HG03342 (cell line): Measurements from ENCODE around the gene CSNK2B.
"Not testable (repeated sequence)": the region's sequence is repeated elsewhere in the genome, so short reads cannot be mapped to it uniquely, and the experiment has no call there.

ENCODE experiments used
- ATAC-seq: cut with Tn5 transposase; IDR thresholded peaks from one replicate; pipeline ENCODE4 v1.9.1; 2021; ENCODE audit warnings: mild to moderate bottlenecking, moderate library complexity; ENCODE audit not compliant: unreplicated experiment

Gene CSNK2B

DNA sequence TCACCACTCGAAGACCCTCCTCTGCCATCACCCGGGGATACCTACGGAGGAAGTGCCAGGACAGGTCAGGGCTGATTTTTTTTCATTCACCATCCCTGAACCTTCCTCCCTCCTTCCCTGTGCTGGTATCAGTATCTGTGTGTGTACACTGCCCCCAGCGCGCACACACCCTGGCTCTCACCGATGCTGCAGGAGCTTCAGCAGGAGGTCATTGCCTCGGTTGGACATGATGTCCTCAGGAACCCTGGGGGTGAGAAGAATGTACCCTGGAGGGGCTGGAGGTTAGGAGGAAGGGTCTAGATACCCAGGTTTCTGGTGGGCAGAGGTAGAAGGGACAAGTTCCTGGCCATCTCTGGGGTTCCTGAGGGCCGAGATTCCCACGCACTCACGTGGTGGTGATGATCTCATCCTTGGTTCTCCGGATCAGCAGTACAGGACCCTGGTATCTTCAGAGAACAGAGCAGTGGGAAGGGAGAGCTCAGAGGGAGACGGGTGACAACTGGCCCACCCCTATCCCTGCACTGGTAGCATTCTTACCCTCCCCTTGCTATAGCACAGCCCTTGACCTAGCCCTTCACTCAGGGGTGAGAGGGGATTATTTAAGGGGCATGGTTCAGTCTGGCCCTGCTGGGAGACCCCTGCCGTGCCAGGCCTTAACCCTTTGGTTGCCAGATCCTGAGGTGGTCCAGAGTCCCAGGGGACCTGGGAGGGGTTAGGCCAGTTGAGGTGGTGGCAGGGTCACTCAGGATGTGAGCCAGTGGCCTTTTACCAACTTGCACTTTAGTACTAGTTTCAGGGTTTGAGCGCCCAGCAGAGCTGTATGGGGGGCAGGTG is 22.2 kb downstream of the CSNK2B start:
- ATAC-seq = no peak

DNA sequence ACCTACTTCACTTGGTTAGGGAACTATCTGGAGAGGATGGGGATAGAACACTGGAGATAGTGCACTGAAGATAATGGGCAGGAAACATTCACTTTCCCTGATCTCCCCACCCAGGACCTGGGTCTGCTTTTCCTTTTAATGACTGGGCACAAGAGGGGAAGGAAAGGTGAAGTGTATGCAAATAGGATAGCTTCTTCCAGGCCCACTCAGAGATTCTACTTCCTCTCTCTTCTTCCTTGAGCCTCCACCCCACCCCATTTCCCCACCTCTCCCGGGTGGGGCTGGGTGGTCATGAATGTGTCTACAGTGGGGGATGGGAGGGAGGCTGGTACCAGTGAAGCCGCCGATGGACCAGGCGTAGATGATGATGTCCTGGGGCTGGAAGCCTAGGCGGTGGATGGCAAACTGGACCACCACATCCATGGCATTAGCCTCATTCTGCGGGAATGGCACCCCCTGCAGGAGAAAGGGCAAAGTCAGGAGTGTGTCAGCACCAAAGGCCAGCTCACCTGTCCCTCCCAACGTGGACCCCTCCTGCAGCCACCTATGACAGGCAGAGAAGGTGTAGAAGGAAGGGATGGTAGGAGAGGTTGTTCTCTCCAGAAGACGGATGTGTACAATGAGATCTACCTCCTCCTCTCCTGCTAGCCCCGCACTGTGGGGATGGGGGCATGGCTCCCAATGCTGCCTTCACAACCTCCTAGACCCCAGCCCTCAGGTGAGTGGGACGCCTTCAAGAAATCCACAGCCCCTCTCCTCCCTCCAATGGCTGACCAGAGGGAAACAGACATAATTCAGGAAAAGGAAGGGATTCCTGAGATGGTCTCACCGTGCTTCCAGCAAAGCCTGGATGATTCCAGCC is 23.6 kb downstream of the CSNK2B start:
- no peak for ATAC-seq

DNA sequence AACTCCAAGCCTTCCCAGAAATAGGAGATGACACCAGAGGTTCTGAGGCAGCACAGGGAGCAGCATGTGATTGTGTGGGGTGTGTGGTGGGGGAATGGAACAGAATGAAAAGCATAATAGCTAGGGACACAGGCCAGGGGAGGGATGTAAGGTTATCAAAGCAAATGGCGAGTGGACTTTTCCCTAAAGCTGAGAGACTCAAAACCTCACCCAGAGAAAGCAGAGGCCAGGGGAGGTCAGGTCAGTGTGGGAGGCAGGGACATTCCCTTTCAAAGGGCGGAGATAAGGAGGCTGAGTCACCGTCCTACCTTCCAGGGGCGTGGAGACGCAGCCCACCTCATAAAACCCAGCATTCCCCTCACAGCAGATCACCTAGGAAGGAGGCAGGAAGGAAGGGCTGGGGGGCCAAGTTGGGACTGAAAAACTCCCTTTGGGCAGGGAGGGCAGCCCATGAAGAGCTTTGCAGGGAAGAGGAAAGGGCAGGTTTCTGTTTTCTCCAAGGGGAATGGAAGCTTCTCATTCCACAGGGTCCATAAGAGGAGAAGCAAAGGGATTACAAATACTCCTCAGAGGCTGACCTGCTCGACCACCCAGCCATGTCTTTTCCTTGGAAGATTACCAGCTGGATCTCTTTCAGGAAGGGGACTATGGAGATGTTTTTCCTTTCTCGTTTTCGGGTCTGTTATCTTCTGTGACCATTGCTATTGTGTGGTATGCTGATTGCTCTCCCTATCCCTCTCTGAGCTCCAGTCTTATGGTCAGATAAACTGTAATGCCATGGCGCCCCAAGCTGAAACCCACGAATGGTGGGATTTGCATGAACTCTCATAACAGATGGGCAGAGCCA is 24.6 kb downstream of the CSNK2B start:
- no peak for ATAC-seq

DNA sequence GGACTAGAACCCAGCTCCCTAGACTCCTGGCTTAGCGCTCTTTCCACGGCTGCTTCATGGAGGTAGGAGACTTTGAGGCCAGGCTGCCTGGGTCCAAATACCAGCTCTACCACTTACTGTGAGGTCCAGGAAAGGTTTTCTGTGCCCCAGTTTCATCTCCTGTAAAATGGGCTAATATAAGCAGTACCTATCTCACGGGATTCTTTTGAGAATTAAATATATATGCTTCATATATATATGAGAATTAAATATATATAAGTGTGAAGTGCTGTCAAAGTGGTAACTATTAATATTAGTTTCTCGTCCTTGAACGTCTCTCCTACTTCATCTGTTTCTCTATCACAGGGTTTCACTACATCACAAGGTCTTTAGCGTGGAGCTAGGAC is 25.2 kb downstream of the CSNK2B start:
- no peak for ATAC-seq

DNA sequence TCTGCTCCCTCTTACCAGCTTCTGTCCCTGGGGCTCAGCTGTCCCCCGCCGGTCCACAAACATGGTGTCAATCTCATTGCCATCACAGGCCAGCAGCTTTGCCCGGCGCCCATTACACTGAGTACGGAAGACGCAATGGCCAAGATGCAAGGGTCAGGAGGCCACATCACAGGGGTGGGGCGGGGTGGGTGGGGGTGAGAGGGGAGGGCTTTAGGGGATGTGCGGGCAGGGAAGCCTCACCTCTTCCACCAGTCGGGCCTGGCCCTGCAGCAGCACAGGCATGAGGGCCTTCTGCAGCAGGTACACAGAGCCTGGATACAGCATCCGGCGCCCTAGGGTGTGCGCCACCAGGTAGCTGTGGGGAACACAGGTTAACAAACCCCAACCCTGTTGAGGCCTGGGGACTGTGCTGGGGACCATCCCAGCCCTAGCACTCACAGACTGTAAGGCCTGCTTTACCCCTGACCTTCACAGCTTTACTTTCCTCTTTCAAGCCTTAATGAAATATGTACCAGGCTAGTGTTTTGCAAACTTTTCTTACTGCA is 25.8 kb downstream of the CSNK2B start:
- ATAC-seq = no peak

DNA sequence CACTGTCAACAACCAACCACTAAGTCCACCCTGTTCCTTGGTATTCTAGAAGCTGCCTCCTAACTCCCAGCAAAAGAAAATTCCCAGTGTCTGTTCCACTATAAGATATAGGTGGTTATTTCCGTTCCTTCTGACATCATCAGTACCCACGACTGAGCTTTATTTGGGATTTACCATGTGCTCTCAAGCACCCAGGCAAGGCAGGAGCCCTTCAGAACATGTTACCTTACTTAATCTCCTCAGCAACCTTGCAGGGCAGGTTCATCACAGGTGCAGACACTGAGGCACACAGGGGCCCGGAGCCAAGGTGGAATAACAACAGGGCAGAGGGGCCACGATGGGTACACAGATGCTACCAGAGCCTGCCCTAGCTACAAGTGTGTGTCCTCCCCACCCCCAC is 26.5 kb downstream of the CSNK2B start:
- ATAC-seq = no peak

DNA sequence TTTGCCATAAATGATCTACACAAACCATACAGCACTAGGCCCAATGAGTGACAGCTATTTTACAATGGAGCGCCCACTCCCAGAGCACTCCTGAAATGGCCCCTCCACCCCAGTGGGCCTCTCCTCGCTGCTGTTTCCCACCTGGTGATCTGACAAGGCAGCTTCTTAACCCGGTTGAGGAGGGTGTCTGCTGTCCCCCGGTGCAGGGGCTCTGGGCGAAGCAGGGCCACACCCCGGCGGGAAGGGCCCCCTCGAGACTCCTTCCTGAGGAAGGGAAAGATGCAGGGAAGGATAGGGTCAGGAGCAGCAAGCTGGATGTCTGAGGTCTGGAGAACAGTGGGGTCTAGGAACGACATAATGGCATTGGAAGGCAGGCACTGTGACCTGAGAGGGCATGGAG is 27.0 kb downstream of the CSNK2B start:
- ATAC-seq = no peak

DNA sequence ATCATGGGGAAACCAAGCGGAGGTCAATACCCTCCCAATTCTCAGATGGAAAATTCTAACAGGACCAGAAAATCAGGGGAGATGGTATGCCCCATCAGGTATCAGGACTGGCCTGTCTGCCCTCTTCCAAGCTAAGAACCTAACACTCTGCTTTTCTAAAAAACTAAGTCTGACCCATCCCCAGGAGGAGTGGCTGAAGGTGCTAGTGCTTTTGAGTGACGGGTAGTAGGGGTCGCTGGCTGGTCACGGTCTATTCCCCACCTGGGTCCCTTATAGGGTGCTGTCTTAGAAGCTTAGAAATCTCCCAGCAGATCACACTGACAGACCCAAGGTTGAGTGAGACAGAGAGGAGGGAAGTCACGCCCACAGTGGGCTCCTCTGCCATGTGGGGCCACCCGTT is 27.7 kb downstream of the CSNK2B start:
- ATAC-seq = no peak

DNA sequence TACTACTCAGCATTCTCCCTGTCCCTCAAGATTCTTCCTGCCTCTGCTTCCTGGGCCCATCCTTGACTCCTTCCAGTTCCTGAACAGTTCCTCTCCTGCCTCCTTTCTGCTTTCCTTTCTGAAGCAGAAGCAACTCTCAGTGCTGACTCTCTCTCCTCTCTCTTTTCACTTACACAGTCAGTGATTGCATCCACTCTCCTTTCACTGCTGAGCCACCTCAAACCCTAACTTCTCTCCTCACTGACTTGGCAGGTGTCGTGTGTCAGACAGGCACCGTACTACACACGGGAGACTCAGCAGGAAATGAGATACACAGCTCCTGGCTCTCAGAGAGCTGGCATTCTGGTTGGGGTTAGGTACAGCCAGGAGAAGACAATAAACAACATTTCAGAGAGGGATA is 31.7 kb downstream of the CSNK2B start:
- ATAC-seq = no peak

DNA sequence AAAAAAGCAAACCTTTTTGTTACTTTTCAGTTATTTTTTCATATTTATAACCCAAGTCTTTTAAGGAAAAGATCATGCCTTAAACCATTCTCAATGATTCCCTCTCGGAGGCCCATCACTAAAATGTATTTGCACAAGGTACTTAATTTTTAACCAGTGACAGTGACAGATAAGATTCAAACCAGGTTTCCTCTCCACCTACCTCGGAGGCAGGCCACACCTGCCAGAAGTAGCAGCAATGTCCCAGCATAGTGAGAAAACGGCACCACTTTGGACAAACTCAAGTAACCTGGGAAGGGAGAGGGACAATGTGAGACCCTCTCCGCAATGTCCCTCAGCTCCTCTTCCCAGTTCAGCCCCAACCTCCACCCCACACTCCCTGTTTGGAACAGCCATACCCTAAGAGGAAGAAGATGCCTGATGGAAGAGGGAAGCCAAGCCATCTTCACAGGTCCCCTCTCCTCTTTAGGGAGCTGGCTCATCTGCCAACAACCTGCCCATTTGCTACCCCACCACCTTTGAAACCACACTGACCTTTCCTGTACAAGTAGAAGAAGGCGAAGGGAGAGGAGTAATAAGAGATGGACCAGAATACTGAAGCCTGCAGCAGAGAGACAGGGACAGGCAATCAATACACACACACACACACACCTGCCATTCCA is 35.0 kb downstream of the CSNK2B start:
- ATAC-seq = no peak

DNA sequence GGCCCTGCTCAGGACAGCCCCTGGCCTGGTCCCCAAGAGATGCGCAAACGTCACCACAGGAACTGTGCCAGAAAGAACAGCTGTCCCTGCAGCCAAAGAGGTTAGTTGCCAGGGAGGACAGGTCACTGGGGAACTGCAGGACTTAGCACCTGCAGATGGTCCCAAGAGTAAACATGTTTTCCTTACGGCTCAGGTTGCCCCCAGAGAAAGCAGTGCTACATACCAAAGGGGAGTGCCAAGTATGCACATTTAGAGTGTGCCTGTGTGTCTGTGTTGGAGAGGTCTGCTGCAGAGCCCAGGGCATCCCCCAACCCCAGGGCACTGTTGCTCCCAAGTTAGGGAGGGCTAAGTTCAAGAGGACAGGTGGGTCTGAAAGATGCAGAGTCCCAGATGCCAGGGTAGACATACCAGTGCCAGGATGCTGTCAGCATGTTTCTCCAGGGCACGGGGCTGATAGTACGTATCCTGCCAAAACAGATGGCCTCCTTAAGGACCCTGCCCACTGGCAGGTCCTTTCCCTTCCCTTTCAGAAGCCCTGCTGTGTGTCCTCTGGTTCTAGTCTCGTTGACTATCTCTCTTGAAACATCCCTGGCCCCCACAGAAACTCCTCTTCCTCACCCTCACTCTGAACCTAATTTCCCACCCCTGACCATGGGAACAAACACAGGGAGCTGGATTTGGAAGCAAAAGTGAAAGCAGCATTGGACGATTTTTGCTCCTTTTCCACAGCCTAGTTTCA is 36.0 kb downstream of the CSNK2B start:
- no peak for ATAC-seq

DNA sequence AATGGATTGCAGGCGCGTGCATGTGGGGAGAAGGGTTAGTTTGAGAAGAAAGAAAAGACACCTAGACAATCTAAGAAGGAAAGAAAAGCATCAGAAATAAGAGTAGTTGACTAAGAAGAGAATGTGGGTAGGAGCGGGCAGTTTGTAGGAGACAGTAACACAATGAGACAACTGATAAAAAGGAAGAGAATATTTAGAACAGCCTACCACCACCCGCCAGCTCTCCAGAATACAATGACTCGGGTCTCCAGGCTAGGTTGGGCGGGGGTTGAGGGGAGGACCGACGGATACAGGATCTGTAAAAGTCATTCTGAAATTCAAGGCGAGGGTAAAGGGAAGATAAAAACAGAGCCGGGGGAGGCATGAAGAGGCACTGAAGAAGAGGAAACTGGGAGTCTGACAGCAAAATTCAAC is 36.5 kb downstream of the CSNK2B start:
- ATAC-seq = no peak

DNA sequence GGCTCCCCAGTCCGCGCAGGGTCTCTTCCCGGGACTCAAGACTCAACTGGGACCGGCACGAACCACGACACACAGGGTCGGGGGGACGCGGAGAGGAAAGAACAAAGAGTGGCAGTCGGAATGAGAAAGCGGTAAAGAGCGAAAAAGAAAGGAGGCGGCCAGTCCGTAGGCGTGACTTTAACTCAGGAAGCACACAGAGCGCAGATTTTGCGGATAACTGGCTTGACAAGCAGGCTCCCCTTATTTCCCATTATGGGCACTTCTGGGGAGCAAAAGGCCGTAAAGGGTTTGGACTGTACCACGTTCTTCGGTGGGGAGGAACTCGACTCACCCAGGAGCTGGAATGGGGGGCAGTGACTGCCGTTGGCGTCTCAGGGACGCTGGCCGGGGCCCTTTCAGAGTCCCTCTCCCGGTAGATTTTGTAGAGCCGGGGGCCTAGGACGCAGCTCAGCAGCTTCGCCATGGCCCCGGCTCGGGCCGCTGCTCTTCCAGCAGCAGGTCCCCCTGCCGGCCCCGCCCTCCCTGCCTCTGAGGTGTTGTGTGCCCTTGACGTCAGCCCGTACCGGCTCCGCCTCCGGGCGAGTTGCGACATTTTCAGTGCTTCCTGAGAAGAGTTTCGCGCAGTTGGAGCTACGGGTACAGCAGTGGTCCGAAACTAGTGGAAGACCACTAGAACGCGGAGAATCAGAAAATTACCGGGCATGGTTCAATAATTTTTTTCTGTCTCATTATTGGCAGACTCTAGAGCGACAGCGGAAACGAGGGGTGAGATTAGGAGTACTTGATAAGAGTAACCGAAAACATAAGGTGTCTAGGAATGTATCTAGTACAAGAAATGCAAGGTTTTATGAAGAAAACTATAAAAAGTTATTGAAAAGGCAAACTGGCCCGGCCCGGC is 37.2 kb downstream of the CSNK2B start, which contains the start of gene ABHD16A:
ABHD16A (minus strand) TSS at position 506 of the 898 bp plus-strand sequence; CDS start at position 463, 43 bp downstream.
- ATAC-seq = peak; percentile 89

DNA sequence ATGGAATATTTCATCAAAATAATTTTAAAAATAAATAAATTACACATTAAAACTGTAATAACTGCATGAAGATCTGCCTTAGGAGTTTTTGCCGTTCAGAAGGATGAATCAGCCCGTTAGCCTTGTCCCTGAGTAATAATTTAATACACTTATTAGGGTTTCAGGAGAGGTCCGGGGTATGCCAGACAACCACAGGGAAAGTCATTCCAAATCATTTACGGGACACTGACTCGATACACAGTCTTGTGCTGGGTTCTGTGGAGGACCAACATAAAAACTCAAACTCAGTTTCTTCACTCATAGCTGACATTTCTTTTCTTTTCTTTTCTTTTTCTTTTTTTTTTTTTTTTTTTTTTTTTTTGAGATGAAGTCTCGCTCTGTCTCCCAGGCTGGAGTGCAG is 40.1 kb downstream of the CSNK2B start:
- ATAC-seq = no peak

DNA sequence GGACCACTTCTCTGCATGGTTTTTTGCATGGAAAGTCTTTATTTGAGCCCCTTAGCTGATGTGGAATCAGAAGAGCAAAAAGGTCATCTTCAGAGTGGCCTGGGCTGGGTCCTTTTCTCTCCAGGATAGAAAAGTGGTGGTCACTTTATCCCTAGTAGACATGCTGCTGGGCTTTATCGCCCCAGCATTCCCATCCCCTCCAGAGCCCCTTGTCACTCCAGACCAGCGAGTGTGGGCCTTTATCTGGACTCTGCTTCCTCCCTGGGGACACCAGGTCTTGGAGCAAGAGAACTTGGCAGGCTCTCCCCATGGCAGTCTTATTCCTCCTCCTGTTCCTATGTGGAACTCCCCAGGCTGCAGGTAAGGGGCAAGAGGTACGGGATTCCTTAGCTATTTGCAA is 40.7 kb downstream of the CSNK2B start, which contains the start of gene LY6G6F:
LY6G6F (plus strand) TSS at position 268 of the 400 bp plus-strand sequence; CDS start at position 309, 41 bp downstream.
- no peak for ATAC-seq

DNA sequence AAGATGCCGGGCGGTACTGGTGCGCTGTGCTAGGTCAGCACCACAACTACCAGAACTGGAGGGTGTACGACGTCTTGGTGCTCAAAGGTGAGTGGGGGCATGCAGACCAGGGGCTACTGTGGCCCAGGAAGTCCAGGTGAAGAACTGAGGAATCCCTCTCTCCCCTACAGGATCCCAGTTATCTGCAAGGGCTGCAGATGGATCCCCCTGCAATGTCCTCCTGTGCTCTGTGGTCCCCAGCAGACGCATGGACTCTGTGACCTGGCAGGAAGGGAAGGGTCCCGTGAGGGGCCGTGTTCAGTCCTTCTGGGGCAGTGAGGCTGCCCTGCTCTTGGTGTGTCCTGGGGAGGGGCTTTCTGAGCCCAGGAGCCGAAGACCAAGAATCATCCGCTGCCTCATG is 41.8 kb downstream of the CSNK2B start:
- ATAC-seq = no peak

DNA sequence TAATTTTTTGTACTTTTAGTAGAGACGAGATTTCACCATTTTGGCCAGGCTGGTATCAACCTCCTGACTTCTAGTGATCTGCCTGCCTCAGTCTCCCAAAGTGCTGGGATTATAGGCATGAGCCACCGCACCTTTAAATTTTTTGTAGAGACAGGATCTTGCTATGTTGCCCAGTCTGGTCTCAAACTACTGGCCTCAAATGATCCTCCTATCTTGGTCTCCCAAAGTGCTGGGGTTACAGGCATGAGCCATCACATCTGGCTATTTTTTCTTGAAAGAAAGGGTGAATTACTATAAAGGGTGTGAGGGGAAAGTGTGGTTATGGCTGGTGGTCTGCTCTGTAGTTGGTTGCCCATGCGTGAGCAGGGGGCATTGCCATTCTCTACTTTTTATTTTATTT is 42.3 kb downstream of the CSNK2B start:
- ATAC-seq = no peak

DNA sequence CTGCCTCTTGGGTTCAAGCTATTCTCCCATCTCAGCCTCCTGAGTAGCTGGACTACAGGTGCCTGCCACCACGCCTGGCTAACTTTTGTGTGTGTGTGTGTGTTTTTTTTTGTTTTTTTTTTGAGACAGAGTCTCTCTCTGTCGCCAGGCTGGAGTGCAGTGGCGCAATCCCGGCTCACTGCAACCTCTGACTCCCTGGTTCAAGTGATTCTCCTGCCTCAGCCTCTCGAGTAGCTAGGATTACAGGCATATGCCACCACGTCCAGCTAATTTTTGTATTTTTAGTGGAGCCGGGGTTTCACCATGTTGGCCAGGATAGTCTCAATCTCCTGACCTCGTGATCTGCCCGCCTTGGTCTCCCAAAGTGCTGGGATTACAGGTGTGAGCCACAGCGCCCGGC is 43.3 kb downstream of the CSNK2B start:
- not testable (repeated sequence) for ATAC-seq
